Endothelial cell of umbilical vein (primary cell): Measurements from ENCODE around the gene EMX1.

Experiments
- EZH2 ChIP-seq: IDR thresholded peaks from 2 replicates; pipeline ENCODE4 v1.6.1; 2012; ENCODE audit warnings: borderline replicate concordance, low read depth, mild to moderate bottlenecking, moderate library complexity, low read length, inconsistent platforms; ENCODE audit not compliant: severe bottlenecking
- POLR2A ChIP-seq: IDR thresholded peaks from 2 replicates; pipeline ENCODE4 v1.6.1; 2012; ENCODE audit warnings: low read depth, mild to moderate bottlenecking, control low read depth, low read length
- TF ChIP-seq, protein P1 (sequence below): IDR thresholded peaks from 2 replicates; pipeline ENCODE4 v1.6.1; 2011; ENCODE audit not compliant: insufficient read depth, insufficient read length
- TF ChIP-seq, protein P2 (sequence below), 2 donors: IDR thresholded peaks; 1 replicate in 1 of 2; 2 replicates in 1 of 2; pipeline ENCODE4 v1.5.1; 2011; ENCODE audit warnings: low read length in 2 of 2, mild to moderate bottlenecking in 2 of 2, moderate library complexity in 2 of 2, control low read depth in 1 of 2, inconsistent platforms in 1 of 2, low read depth in 1 of 2; ENCODE audit not compliant: insufficient read depth in 1 of 2; ENCODE audit errors: extremely low read depth in 1 of 2

DNA sequence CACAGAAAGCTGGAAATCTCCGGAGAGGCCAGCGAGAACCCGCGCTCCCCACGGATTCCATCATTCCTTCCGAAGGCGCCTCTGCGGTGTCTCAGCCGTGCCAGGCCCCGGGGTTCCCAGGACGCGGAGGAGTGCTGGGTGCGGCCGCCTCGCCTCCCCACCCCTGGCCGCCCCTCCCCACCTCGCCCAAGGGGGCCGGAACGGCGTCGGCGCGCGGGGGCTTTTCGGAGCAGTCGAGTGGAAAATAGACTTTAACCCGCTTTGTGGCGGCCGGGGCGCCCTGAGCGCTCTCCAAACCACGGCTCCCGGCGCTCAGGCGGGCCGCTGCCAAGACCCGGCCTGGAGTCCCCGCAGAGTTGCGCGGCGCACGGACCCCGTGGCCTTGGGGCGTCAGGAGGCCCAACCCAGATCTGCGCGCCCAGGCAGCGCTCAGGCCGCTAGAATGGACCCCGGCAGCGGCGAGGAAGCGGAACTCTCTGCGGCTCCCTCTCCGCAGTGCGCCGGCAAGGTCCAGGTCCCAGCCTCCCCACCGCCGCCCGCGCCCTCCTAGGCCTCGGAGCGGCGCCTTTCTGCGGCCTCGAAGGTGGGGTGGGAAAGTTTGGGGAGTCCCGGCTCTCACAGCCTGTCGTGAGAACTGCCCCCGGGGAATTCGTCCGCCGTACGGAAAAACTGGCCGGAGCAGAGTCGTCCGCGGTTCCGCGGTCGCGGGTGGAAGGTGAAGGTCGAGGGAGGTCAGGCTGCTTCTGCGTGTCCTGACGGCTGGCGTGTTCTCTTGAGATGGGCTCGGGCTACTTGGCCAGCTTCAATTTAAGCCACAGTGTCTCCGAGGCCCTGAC is 1.2 kb upstream of the EMX1 start:
- TF ChIP-seq, protein P1, sequence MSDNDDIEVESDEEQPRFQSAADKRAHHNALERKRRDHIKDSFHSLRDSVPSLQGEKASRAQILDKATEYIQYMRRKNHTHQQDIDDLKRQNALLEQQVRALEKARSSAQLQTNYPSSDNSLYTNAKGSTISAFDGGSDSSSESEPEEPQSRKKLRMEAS: no peak
- TF ChIP-seq, protein P2, sequence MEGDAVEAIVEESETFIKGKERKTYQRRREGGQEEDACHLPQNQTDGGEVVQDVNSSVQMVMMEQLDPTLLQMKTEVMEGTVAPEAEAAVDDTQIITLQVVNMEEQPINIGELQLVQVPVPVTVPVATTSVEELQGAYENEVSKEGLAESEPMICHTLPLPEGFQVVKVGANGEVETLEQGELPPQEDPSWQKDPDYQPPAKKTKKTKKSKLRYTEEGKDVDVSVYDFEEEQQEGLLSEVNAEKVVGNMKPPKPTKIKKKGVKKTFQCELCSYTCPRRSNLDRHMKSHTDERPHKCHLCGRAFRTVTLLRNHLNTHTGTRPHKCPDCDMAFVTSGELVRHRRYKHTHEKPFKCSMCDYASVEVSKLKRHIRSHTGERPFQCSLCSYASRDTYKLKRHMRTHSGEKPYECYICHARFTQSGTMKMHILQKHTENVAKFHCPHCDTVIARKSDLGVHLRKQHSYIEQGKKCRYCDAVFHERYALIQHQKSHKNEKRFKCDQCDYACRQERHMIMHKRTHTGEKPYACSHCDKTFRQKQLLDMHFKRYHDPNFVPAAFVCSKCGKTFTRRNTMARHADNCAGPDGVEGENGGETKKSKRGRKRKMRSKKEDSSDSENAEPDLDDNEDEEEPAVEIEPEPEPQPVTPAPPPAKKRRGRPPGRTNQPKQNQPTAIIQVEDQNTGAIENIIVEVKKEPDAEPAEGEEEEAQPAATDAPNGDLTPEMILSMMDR (IDR thresholded peaks at IDR 0.05; ENCODE audit: extremely low read depth in 1 of 2, insufficient read depth in 1 of 2, low read depth in 1 of 2, low read length in 2 of 2): no peak
- TF ChIP-seq EZH2 (peak; percentile 93), POLR2A (no peak)
